ENCODE measurements around the gene SCYGR1.
"Not testable (repeated sequence)": the region's sequence is repeated elsewhere in the genome, so short reads cannot be mapped to it uniquely, and the experiment has no call there.

Gene SCYGR1, protein sequence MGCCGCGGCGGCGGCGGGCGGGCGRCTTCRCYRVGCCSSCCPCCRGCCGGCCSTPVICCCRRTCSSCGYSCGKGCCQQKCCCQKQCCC

DNA sequence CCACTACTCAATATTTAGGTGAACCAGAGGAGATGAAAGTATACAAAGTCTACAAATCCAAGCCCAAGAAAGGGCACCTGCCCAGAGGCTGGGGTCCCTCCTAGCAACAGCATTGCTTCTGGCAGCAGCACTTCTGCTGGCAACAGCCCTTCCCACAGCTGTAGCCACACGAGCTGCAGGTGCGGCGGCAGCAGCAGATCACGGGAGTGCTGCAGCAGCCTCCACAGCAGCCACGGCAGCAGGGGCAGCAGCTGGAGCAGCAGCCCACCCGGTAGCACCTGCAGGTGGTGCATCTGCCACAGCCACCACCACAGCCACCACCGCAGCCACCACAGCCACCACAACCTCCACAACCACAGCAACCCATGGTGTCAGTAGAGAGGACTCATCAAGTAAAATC lies at the start of gene SCYGR1:
Gene SCYGR1 (minus strand): TSS at position 367 of the 400 bp plus-strand sequence. CDS start 0 bp downstream, at position 367.
- DNase-seq (ENCODE audit: low read depth in 3 of 3): not testable (repeated sequence)

DNA sequence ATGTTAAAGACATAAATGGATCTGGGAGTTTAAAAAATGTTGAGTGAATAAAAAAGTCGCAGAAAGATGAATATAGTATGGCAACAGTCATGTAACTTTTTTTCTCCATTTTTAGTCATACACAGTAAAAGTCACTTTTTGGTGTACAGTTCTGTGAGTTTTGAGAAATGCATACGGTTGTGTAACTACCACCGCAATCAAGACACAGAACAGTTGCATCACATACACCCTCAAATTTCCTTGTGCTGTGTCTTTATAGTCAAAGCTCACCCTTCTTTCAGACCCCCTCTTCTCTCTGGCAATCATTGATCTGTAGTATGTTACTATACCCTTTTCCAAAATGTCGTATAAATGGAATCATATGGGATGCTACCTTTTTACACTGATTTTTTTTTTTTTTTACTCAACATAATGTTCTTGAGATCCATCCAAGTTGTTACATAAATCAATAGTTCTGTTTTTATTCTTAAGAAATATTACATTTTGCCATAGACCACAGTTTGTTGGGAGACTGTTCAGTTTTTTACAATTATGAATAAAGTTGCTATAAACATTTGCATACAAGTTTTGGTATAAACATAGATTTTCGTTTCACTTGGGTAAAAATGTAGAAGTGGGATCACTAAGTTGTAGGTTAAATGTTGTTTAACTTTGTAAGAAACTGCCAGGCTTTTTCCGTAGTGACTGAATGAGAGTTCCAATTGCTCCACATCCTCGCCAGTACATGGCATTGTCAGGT lies 48.9 kb upstream of the SCYGR1 start:
- no peak for DNase-seq (ENCODE audit: low read depth in 3 of 3)

DNA sequence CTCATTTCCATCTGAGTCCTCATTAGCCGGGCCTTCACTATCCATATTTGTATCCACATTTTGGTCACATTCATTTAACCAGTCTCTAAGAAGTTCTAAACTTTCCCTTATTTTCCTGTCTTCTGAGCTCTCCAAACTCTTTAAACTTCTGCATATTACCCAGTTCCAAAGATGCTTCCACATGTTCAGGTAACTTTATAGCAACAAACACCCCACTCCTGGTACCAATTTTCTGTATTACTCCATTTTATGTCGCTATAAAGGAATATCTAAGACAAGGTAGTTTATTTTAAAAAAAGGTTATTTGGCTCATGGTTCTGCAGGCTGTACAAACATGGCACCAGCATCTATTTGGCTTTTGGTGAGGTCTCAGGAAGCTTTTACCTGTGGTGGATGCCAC lies 45.4 kb upstream of the SCYGR1 start:
- DNase-seq (ENCODE audit: low read depth in 3 of 3): no peak

DNA sequence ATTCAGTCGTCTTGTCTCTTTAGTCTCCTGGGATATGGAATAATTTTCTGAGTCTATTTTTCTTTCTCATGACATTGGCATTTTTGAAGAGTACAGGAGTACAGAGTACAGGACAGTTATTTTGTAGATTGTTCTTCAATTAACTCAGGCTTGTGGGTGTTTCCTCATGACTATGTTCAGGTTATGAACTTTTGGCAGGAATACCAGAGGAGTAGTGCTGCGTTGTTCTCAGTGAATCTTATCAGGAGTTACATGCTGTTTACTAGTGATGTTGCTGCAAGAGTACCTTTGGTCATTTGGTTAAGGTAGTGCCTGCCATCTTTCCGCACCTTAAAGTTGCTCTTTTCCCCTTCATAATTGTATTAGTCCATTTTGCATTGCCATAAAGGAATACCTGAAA lies 42.9 kb upstream of the SCYGR1 start:
- no peak for DNase-seq (ENCODE audit: low read depth in 3 of 3)

DNA sequence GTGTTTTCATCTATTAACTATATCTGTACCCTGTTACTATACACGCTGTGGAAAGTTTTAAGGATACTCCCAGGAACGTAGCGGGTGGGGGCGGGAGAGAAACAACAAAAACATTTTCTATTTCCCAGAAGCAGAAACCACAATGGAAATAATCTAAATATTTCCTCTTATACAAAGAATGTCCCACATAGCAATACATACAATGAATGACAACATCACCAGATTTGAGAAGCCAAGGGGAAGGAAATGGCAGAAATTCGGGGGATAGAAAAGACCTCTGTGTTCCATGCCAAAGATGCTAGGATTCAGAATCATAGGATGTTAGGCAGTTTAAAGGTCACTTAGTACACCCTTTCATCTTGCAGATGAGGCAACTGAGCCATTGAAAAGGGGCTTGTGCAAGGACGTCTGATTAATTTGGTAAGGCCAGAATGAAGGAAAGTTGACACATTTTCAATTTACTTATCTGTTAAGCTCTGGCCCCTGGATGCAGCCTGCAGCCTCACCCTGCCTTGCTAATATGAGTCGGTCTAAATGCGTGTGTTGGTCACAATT lies 41.1 kb upstream of the SCYGR1 start:
- DNase-seq (ENCODE audit: low read depth in 3 of 3): no peak

DNA sequence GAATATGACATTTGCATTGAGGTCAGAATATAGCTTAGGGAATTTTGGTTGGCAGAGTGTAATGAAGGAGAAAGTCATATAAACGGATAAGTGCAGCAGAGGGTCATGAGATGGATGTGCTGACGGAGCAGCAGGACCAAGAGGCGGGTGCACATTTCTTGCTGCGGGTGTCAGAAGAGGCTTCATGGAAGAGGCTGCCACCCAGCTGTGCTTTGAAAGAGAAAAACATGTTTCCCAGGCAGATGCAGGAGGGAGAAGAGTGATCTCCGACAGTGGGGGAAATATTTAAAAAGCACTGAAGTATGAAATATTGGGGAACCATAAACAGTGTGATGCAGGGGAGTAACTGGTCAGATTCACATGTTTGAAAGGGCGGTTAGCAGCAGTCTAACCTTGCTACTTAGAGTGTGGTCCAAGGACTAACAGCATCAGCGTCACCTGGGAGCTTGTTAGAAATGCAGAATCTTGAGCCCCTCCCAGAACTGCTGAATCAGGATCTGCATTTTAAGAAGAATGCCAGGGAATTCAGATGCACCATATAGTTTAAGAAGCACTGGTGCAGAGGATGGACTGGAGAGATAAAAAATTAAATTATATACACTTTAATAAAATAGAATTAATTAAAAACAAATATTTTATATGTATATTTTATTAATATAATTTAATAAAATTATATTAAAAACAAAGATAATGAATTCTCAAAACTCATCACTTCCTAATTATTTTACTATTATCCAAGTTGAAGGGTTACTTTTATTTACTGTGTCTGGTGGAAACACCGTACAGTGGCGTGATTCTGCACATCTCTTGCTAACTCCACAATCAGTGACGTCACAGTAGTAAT lies 36.1 kb upstream of the SCYGR1 start:
- no peak for DNase-seq (ENCODE audit: low read depth in 3 of 3)

DNA sequence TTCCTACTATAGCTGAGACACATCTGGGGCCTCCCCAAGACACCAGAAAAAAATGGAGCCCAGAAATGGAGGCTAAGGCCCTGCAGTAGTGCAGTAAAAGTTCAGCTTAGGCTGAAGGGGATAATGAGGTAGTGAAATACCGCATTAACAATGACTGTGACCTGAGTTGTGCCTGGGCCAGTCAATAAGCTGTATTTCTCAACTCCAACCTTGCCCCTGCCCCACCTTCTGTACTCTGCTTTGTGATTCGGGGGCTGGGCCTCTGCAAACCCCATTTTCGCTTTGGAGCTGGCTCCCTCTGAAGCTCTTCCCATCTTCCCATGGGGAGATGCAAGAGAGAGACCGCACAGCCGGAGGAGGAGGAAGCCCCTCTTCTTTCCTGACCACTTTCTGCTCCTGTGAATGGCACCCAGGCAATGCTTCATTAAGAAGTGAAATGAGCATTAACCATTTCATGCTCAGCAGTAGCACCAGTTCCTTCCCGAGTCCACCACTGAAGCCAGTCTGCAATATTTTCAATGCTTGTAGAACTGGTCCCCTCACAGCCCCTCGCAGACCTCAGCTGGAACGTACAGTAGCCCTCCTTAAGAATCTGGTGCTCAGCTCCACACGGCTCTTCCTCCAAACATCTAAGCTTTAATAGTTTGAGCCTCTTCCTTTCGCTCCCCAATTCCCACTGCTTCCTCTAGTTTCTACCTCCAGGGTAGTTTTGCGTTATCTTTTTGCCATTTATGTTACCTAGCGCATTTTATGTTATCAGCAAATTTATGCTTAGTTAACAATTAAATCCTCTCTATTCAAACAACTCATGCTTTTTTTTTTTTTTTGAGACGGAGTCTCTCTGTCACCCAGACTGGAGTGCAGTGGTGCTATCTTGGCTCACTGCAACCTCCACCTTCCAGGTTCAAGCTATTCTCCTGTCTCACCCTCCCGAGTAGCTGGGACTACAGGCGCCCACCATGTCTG lies 32.6 kb upstream of the SCYGR1 start:
- DNase-seq (ENCODE audit: low read depth in 3 of 3): no peak

DNA sequence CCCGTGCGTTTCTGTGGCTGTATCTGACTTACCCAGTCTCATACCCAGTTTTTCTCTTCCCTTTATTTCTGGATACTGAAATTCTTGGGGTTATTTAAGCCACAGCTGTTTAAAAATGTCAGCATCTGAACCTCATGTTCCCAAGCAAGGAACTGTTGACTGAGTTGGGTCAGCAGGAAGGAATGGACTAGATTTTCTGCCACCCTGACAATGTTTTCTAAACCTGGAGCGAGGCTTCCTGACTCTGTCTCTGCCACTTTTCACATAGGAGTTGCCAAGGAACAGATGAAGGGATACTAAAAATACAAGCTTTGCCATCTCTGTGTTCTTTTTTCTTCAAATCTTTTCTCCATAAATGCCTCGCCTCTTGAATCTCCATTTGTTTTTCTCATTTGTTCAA lies 29.0 kb upstream of the SCYGR1 start:
- no peak for DNase-seq (ENCODE audit: low read depth in 3 of 3)

DNA sequence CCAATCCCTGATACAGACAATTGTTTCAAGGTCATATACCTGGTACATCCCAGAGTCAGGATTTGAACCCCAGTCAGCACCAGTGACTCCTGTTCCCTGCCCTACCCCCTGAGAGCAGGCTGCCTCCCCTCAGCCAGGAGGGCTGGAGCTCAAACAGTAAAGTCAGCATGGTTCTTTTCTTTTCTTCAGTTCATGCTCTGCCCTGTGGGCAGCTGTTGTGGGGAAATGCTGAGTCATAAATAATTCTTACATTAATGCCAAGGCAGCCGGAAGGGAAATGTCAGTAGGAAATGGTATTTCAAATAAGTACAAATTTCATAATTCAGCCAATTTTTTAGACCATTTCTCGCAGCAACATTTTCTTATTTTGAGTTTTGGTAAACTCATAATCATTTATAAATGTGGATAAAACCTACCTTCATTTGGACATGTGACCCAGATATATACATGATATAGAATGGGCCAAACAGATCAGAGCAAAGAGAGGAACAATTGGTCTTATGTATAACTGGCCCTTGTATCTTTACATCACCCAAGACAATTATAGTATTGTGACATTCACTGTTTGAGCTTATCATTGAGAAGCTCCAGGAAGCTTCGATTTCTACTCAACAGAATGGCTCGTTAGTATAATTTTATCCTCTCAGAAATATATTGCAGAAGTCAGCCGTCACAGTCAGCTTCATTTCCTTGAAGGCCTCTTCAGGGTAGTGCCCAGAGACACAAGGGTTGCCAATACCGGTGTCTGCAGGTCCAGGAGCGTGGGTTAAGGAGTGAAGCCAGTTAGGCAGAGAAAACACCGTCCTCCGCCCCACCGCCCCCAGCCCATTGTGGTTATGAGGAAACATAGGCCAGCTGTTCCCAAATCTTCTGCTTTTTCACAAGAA lies 28.0 kb upstream of the SCYGR1 start:
- no peak for DNase-seq (ENCODE audit: low read depth in 3 of 3)

DNA sequence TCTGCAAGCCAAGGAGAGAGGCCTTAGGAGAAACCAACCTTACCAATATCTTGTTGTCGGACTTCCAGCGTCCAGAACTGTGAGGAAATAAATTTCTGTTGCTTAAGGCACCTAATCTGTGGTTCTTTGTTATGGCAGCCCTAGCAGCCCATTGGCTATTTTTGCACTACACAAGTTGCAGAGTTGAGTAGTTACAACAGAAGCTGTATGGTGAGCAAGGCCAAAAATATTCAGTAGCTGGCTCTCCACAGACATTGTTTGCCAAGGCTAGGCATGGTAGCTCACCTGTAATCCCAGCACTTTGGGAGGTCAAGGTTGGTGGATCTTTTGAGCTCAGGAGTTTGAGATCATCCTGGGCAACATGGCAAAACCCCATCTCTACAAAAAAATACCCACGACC lies 27.1 kb upstream of the SCYGR1 start:
- no peak for DNase-seq (ENCODE audit: low read depth in 3 of 3)

DNA sequence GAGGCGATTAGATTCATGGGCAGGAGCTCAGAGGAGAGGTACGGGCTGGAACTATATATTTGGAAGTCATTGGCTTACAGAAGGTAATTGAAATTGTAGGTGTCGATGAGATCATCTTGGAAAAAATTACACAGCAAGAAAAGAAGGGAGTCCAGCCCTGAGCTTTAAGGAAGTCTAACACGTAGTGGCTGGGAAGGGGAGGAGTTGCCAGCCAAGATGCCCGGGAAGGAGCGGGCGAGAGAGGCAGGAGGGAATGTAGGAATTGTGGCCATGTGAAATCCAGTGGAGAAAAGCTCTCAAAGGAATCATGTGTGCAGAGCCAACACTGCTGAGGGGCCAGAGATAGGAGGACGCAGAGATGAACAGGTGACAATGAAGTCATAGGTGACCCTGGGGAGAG lies 25.6 kb upstream of the SCYGR1 start:
- DNase-seq (ENCODE audit: low read depth in 3 of 3): no peak

DNA sequence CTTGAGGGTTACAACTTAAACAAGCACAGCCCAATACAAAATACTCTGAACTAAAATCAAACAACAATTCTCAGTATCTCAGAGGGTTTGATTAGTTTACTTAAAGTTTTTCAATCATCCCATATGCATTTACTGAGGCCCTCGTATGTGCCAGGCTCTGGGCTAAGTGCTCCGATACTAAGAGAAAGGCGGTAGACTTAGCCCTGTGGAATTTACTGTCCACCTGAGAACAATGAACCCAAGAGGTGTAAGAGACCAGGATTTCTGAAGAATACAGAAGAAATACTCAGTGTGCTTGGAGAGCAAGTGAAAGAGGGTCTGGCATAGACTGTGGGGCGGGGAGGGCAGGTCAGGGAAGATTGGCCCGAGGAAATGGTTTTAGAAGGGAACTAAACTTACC lies 25.1 kb upstream of the SCYGR1 start:
- no peak for DNase-seq (ENCODE audit: low read depth in 3 of 3)

DNA sequence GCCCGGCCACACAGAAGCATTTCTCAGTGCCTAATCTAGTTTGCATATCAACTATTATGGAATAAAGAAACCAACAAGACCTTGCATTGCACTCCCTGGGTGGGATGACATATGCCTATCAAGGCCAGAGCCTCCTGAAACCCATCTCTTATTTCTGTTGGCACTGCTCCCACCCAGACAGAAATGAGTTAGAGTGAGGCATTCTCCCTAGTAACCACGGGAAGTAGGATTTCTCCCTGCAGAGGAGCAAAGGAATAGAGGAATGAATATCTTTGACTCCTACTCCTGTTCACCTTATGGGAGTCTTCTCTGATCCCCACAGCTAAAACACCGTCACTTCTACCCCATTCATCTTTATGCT lies 24.2 kb upstream of the SCYGR1 start:
- DNase-seq (ENCODE audit: low read depth in 3 of 3): no peak

DNA sequence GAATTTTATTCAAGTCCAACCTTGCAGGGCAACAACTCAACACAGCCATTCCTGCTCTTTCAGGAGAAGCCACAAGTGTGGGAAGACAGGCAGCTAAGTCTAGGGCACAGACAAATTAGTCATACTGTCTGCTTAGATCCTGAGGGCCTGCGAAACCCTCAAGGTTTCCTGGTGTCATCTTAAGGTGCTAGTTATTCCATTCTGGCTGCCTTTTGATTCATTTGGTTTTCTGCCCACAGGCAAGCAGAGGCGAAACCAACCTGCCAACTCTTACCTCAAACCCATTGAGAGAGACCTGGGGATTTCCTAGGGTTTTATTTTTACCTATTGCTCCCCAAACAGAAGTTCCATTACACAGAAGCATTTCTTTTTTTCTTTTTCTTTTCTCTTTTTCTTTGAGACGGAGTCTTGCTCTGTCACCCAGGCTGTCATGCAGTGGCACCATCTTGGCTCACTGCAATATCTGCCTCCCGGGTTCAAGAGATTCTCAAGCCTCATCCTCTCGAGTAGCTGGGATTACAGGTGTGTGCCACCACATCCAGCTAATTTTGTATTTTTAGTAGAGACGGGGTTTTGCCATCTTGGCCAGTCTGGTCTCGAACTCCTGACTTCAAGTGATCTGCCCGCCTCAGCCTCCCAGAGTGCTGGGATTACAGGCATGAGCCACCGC lies 23.7 kb upstream of the SCYGR1 start:
- peak; percentile 46 to 62 (median 60) for DNase-seq (ENCODE audit: low read depth in 3 of 3)

DNA sequence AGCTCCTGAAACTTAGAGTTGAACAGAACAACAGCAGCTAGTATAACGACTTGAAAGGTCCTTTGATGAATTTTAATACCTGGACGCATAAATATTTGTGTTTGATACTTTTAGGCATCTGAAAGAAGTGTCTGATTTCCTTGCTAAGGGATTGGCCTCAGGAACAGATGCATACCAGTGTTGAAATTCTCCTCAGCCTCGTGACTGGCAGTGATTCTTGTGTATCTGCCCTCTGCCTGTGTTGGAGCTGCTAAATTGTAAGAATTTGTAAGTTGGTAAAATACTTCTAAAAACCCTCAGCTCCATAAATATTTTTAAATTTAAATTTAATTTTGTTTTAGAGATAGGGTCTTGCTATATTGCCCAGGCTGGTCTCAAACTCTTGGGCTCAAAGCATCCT lies 22.4 kb upstream of the SCYGR1 start:
- no peak for DNase-seq (ENCODE audit: low read depth in 3 of 3)

DNA sequence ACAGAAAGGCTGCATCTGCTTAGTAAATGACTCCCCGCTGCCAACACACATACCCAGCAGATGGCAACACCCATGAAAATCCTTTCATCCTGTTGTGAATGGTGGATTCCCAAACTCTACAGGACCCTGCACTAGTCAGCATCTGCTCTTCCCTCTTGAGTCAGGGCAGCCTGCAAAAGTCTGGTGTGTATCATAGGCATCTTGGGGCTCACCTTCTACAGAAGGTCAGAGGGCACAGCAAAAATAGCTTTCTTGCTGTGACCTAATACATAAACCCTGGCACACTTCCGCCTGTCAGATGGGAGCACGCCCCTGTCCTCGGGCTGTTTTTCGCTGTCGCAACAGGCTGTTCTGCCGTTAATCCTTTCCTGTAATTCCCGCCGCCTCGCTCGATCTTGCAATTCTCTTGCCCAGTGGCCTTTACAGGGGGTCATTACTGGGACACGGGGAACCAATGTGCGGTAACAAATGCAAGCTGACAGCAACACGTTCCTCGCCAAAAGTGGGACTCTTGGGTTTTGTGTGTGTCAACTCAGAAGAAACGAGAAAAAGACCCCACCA lies 19.9 kb upstream of the SCYGR1 start:
- no peak for DNase-seq (ENCODE audit: low read depth in 3 of 3)

DNA sequence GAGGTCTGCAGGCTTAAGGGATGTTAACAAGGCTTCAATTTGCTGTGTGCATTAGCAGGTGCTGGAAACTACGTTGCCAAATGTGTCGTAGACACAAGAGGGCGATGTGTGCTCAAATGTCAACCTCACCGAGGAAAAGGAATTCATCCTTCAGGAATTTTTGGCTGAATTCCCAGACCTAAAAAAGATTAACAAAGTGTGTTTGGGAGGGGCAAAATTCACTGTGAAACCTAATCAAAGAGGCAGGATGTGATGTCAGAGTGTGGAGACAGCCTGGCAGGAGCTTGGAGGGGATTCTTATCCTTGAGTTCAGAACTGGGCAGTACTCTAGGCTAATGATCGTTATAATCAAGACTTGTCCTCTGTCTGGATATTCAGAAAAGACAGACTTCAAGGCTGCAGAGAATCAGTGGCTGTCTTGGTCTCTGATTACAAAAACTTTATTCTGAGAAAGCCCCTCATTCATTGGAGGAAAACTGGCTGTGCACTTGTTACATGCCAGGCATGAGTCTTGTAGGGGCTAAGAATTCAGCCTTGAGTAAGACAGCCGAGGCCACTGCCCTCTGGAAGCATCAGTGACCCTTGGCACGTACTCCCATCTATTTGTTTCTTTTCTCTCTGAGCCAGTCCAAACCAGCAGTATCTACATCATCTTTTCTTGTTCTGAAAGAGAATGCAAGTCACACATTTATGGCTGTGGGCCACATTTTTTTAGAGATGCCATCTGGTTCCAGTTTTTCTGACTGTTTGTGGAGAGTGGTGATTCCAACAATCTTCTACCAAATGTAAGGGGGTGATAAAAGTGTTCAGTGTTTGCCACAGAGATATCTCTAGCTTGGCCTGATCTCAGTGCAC lies 18.7 kb upstream of the SCYGR1 start:
- no peak for DNase-seq (ENCODE audit: low read depth in 3 of 3)

DNA sequence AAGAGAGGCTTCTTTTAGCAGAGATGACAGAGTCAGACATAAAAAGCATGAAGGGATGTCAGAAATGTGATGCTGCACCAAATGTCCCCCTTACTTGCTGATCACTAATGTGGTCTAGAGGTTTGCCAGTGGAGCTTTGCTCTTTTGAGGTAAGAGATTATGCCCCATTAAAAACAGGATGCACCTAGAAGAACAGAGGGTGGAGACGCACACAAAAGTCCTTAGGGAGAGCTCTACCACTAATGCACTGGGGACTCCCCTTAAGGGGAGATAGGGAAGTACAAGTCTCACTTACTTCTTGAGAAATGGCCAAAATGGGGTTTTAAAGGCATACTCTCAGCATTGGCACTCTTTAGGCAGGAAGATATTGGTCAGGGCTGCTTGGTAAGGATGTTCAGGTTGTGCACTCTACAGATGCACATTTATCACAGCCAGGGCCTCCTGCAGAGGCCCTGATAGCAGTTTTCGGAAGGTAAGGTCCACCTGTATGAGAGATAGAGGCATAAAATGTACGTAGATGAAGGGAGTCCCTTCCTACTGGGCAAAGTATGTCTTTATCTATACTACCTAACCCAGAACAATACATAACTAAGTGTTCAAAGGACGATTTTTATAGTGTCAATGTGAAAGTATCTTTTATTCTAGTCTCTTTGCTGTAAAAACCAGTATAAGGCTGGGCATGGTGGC lies 17.0 kb upstream of the SCYGR1 start:
- DNase-seq (ENCODE audit: low read depth in 3 of 3): no peak

Measured in stimulated activated CD4-positive, alpha-beta T cell treated with anti-CD3 and anti-CD28 coated beads, TNF-alpha, amount 100 ng/mL, for 24 hours (primary cell).